Measurements from ENCODE around the gene SHBG.

Gene SHBG

DNA sequence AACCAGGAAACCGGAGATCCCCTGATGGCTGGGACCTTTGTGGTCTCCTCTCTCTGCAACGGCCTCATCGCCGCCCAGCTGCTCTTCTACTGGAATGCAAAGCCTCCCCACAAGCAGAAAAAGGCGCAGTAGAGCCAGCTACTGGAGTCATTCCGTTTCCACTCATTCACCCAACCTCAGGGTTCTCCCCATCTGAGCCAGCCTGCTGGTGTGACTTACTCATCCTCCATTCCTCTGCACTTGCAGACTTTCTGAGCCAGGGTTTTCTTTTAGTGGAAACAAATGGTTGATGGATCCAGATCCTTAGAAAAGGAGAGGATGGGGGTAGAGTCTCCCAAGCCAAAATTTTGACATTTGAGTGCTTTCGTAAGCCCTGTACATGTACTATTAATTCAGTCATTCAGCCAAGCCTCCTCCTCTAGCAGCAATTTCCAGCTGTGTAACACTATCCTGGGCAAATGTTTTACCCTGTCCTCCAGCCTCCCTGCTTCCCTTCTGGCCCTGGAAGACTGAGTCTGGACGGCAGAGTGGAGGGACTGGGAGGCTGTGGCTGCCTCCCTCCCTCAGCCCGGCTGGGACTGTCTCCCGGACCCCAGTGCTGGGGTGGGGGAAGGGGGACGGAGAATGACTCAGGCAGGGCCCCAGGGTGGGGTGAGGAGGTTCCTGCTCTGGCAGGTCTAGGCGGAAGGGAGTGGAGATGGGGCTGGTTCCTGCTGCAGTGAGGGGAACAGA lies 42.3 kb upstream of the SHBG start:
- no peaks in the 10 kb centered on the region for H3K27me3 ChIP-seq (ENCODE audit: insufficient read depth, insufficient read length)
- H3K4me1 ChIP-seq (ENCODE audit: insufficient read depth, insufficient read length): peaks cover 18% of the 10 kb centered on the region
- H3K9ac ChIP-seq (ENCODE audit: insufficient read length, low read depth): peak overlapping the region; percentile 81

GRCh38 chr17:7588553-7589203 lies 41.3 kb upstream of the SHBG start:
- H3K27me3 ChIP-seq (ENCODE audit: insufficient read depth, insufficient read length): no peaks in the 10 kb centered on the region
- H3K4me3 ChIP-seq (ENCODE audit: insufficient read length, low read depth): peak overlapping the region; percentile 50
- DNase-seq (ENCODE audit: low read depth, low spot score): no peak
- no peaks in the 10 kb centered on the region for H3K9me3 ChIP-seq (ENCODE audit: insufficient read depth, low read length)
- peak overlapping the region; percentile 81 for H3K9ac ChIP-seq (ENCODE audit: insufficient read length, low read depth)
- peaks cover 58% of the 10 kb centered on the region for H3K36me3 ChIP-seq (ENCODE audit: insufficient read depth, insufficient read length, low read length)
- TF ChIP-seq ZNF274 (IDR thresholded peaks at IDR 0.05; ENCODE audit: low read depth, low read length) (no peak), YY1 (IDR thresholded peaks at IDR 0.05; ENCODE audit: insufficient read depth, insufficient read length) (no peak), SUZ12 (IDR thresholded peaks at IDR 0.05; ENCODE audit: extremely low read depth, insufficient read depth, insufficient read length) (no peak)
- peaks cover 14% of the 10 kb centered on the region for H3K4me1 ChIP-seq (ENCODE audit: insufficient read depth, insufficient read length)

More for the DNA sequence above, 42.3 kb upstream of the SHBG start:
- DNase-seq (ENCODE audit: low read depth, low spot score): no peak
- Histone ChIP-seq H3K4me3 (ENCODE audit: insufficient read length, low read depth) (peak overlapping the region; percentile 12), H3K9me3 (ENCODE audit: insufficient read depth, low read length) (no peaks in the 10 kb centered on the region), H3K36me3 (ENCODE audit: insufficient read depth, insufficient read length, low read length) (peaks cover 52% of the 10 kb centered on the region)
- TF ChIP-seq SUZ12 (IDR thresholded peaks at IDR 0.05; ENCODE audit: extremely low read depth, insufficient read depth, insufficient read length): no peak
- no peak for TF ChIP-seq YY1 (IDR thresholded peaks at IDR 0.05; ENCODE audit: insufficient read depth, insufficient read length)
- TF ChIP-seq ZNF274 (IDR thresholded peaks at IDR 0.05; ENCODE audit: low read depth, low read length): no peak

DNA sequence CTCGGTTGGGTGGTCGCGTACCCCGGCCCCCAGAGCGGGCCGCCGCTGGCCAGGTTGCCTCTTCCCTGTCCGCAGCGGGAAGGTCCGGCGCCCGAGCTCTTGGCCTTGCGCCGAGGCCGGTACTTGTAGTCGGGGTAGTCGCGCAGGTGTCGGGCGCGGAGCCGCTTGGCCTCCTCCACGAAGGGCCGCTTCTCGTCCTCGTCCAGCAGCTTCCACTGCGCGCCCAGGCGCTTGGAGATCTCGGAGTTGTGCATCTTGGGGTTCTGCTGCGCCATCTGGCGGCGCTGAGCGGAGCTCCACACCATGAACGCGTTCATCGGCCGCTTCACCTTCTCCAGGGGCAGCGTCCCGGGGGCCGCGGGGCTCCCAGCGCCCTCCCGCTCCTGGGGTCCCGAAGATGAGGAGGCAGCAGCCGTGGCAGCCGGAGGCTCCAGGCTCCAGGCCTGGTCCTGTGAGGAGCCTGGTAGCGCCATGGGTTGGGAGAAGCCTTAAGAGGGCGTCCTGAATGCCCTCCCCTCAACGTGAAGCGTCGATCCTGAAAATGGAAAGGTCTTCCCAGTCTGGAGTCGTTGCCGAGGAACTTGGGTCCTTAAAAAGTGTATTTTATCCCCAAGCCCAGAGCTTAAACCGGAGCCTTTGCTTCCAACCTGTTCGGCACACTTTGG lies 40.6 kb upstream of the SHBG start:
- H3K4me1 ChIP-seq (ENCODE audit: insufficient read depth, insufficient read length): peaks cover 14% of the 10 kb centered on the region
- no peaks in the 10 kb centered on the region for H3K27me3 ChIP-seq (ENCODE audit: insufficient read depth, insufficient read length)
- DNase-seq (ENCODE audit: low read depth, low spot score): no peak
- peaks cover 65% of the 10 kb centered on the region for H3K36me3 ChIP-seq (ENCODE audit: insufficient read depth, insufficient read length, low read length)
- H3K4me3 ChIP-seq (ENCODE audit: insufficient read length, low read depth): peak overlapping the region; percentile 50
- H3K9ac ChIP-seq (ENCODE audit: insufficient read length, low read depth): peak overlapping the region; percentile 81
- no peaks in the 10 kb centered on the region for H3K9me3 ChIP-seq (ENCODE audit: insufficient read depth, low read length)
- no peak for TF ChIP-seq ZNF274 (IDR thresholded peaks at IDR 0.05; ENCODE audit: low read depth, low read length)
- TF ChIP-seq YY1 (IDR thresholded peaks at IDR 0.05; ENCODE audit: insufficient read depth, insufficient read length): no peak
- TF ChIP-seq SUZ12 (IDR thresholded peaks at IDR 0.05; ENCODE audit: extremely low read depth, insufficient read depth, insufficient read length): no peak

DNA sequence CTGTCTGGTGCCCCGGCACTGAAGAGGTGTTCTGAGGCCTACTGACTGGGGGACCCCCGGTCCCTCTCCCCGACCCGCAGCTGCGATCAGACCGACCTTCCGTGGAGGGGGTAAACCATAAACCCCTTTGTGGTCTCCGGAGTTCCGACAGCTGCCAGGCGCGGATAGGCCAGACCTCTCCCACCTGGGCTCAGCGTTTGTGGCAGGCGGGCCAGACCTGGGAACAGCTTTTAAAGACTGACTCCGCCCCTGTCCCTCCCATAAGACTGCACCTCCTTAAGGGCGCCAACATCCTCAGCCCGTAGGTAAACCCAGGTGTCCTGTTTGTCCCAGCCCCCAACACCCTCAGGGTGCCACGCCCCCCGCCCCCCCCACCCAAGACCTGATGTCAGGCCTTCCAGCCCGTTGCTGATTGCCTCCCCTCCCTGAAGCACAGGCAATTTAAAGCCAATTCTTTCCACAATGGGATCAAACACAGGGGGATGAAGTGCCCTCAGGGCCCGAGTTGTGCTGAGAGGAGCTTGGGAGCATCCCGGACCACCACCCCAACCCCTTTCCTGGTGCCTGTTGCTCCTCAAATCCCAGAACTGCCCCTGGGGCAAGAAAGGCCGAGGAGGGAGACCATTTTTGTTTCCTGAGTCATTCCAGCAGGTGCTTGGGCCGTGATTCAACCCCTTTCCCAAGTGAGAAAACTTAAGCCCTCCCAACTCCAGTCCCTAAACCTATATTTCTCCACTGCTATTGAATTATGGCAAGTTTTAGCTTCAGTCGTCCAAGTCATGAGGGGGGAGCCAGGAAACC lies 39.8 kb upstream of the SHBG start, which contains the start of gene SOX15:
Gene SOX15, minus strand, starts transcription at position 204 of the 801 bp plus-strand sequence. CDS start 418 bp downstream, outside the sequence.
- no peaks in the 10 kb centered on the region for H3K27me3 ChIP-seq (ENCODE audit: insufficient read depth, insufficient read length)
- H3K9ac ChIP-seq (ENCODE audit: insufficient read length, low read depth): peak within 1 kb of the TSS; percentile 81
- no peak for DNase-seq (ENCODE audit: low read depth, low spot score)
- H3K4me1 ChIP-seq (ENCODE audit: insufficient read depth, insufficient read length): peaks cover 14% of the 10 kb centered on the region
- peak within 1 kb of the TSS; percentile 50 for H3K4me3 ChIP-seq (ENCODE audit: insufficient read length, low read depth)
- H3K36me3 ChIP-seq (ENCODE audit: insufficient read depth, insufficient read length, low read length): peaks cover 72% of the 10 kb centered on the region
- H3K9me3 ChIP-seq (ENCODE audit: insufficient read depth, low read length): no peaks in the 10 kb centered on the region
- TF ChIP-seq YY1 (IDR thresholded peaks at IDR 0.05; ENCODE audit: insufficient read depth, insufficient read length) (no peak), SUZ12 (IDR thresholded peaks at IDR 0.05; ENCODE audit: extremely low read depth, insufficient read depth, insufficient read length) (no peak), ZNF274 (IDR thresholded peaks at IDR 0.05; ENCODE audit: low read depth, low read length) (no peak)

GRCh38 chr17:7590743-7591142 lies 39.2 kb upstream of the SHBG start:
- Histone ChIP-seq H3K9ac (ENCODE audit: insufficient read length, low read depth) (peak overlapping the region; percentile 70), H3K4me1 (ENCODE audit: insufficient read depth, insufficient read length) (peaks cover 14% of the 10 kb centered on the region), H3K27me3 (ENCODE audit: insufficient read depth, insufficient read length) (no peaks in the 10 kb centered on the region), H3K9me3 (ENCODE audit: insufficient read depth, low read length) (no peaks in the 10 kb centered on the region), H3K4me3 (ENCODE audit: insufficient read length, low read depth) (no peak overlapping the region), H3K36me3 (ENCODE audit: insufficient read depth, insufficient read length, low read length) (peaks cover 74% of the 10 kb centered on the region)
- peak; percentile 88 for DNase-seq (ENCODE audit: low read depth, low spot score)
- TF ChIP-seq SUZ12 (IDR thresholded peaks at IDR 0.05; ENCODE audit: extremely low read depth, insufficient read depth, insufficient read length): no peak
- TF ChIP-seq YY1 (IDR thresholded peaks at IDR 0.05; ENCODE audit: insufficient read depth, insufficient read length): no peak
- no peak for TF ChIP-seq ZNF274 (IDR thresholded peaks at IDR 0.05; ENCODE audit: low read depth, low read length)

DNA sequence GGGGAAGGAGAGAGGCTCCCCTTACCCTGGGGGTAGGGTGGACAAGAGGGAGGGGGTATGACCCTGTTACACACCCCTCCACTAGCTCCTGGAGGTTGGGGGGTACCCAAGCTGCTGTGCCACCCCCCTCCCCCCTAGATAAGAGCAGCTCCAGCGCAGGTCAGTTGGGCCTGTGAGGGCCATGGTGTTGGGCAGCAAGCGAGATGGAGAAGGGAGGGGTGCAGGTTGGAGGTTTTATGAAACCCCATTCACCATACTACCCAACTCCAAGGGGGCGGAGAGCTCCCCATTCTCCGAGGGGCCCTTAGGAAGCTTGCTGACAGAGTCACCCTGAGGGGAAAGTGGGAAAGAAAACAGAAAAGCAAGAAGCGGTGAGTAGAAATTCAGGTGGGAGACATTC lies 38.3 kb upstream of the SHBG start:
- no peaks in the 10 kb centered on the region for H3K9me3 ChIP-seq (ENCODE audit: insufficient read depth, low read length)
- TF ChIP-seq YY1 (IDR thresholded peaks at IDR 0.05; ENCODE audit: insufficient read depth, insufficient read length): no peak
- no peak for TF ChIP-seq ZNF274 (IDR thresholded peaks at IDR 0.05; ENCODE audit: low read depth, low read length)
- TF ChIP-seq SUZ12 (IDR thresholded peaks at IDR 0.05; ENCODE audit: extremely low read depth, insufficient read depth, insufficient read length): no peak
- no peaks in the 10 kb centered on the region for H3K27me3 ChIP-seq (ENCODE audit: insufficient read depth, insufficient read length)
- H3K9ac ChIP-seq (ENCODE audit: insufficient read length, low read depth): peak overlapping the region; percentile 57
- H3K4me1 ChIP-seq (ENCODE audit: insufficient read depth, insufficient read length): peaks cover 12% of the 10 kb centered on the region
- peaks cover 75% of the 10 kb centered on the region for H3K36me3 ChIP-seq (ENCODE audit: insufficient read depth, insufficient read length, low read length)
- DNase-seq (ENCODE audit: low read depth, low spot score): no peak
- H3K4me3 ChIP-seq (ENCODE audit: insufficient read length, low read depth): no peak overlapping the region
